Stimulated activated CD8-positive, alpha-beta memory T cell treated with anti-CD3 and anti-CD28 coated beads, Interleukin-12 subunit alpha, Interleukin-12 subunit beta, amount 100 ng/mL, for 4 hours (primary cell): ENCODE measurements around the gene THPO.

Source experiments
- DNase-seq: peaks from one replicate; pipeline ENCODE4 v3.0.0-alpha.2; 2020; ENCODE audit warnings: low read depth

THPO gene

GRCh38 chr3:184333190-184333589, 44.8 kb downstream of the THPO start:
- DNase-seq = no peak

DNA sequence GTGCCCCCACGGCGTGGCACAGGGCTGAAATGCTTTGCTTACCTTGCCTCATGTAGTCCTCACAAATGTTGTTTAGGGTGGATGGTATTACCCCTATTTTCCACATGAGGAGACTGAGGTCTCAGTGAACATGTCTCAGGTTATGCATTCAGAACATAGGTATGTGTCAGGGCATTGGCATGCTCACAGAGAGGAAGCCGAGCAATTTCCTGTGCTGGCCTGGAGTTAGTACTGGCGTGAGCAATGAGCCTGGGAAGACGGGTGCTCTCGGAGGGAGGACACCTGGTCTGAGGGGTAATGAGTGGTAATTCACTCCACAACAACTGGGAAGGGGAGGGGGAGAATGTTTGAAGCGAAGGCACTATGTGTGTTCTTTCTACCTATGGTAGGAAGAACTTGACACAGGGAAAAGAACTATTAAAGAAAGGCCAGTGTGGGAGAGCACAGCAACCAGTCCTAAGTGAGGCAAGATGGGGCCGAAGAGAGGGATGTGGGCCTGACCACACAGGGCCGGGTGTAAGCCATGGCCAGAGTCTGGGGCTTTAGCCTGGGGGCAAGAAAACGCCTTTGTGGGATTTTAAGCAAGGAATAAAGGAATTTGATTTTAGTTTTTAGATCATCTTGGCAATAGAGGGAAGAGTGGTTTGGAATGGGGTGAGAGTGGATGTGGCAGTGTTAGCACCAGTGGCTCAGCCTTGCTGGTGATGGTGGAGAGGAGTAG, 45.5 kb downstream of the THPO start:
- DNase-seq = no peak

GRCh38 chr3:184328516-184328915, 49.5 kb downstream of the THPO start:
- DNase-seq = no peak

DNA sequence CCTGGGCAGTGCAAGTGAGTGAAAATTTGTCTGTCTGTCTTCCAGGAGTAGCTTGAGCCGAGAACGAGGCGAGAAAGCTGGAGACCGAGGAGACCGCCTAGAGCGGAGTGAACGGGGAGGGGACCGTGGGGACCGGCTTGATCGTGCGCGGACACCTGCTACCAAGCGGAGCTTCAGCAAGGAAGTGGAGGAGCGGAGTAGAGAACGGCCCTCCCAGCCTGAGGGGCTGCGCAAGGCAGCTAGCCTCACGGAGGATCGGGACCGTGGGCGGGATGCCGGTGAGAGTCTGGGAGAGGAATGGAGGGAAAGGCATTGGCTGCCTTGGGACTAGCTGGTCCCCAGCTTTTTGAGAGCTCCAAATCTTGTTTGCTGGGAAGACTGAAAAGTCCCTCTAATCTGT, 50.8 kb downstream of the THPO start:
- no peak for DNase-seq

GRCh38 chr3:184325715-184326369, 52.2 kb downstream of the THPO start:
- no peak for DNase-seq

GRCh38 chr3:184325269-184325668, 52.7 kb downstream of the THPO start:
- DNase-seq = no peak

- no peak for DNase-seq
Measured at GRCh38 chr3:184323696-184324095, 54.3 kb downstream of the THPO start.

- DNase-seq = no peak
Measured at GRCh38 chr3:184322731-184323487, 55.1 kb downstream of the THPO start.
